Activated CD4-positive, alpha-beta T cell treated with anti-CD3 and anti-CD28 coated beads for 1 hour (primary cell): ENCODE results near the gene PA2G4.
"Not testable (repeated sequence)": the region's sequence is repeated elsewhere in the genome, so short reads cannot be mapped to it uniquely, and the experiment has no call there.

Experiments used
- DNase-seq: peaks from one replicate; pipeline ENCODE4 v3.0.0-alpha.2; 2020

PA2G4 gene

DNA sequence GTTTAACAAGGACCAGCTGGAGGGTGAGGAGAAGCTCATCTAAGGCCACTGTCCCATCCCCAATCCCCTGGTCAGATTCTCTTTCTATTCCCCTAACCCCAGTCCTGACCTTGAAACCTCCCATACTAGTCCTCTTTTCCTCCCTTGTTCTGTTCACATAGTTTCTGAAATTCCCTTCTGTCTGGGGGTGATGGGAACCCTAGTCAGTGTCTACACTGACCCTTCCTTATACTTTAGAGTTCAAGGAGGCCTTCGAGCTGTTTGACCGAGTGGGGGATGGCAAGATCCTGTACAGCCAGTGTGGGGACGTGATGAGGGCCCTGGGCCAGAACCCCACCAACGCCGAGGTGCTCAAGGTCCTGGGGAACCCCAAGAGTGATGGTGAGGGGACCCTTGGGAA is 50.5 kb downstream of the PA2G4 start:
- no peak for DNase-seq

DNA sequence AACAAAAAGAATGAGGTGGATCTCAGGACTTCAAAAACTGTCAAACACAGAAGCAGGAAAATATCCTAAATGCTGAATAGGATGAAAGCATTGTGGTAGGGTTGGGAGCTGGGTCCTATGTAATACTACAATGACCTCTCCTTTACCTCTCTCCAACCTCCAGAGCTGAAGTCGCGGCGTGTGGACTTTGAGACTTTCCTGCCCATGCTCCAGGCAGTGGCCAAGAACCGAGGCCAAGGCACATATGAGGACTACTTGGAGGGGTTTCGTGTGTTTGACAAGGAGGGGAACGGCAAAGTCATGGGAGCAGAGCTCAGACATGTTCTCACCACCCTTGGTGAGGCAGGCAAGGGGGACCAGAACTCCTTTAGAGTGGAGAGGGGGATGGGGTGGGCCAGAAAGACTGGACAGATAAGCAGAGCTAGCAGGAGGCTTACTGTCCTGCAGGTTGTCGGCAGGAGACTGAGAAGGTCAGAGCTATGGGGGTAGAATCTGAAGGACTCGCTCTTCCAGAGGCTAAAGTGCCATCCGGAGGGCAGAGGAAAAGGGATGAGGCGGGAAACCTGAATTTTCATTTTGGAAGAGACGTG is 51.0 kb downstream of the PA2G4 start:
- no peak for DNase-seq

DNA sequence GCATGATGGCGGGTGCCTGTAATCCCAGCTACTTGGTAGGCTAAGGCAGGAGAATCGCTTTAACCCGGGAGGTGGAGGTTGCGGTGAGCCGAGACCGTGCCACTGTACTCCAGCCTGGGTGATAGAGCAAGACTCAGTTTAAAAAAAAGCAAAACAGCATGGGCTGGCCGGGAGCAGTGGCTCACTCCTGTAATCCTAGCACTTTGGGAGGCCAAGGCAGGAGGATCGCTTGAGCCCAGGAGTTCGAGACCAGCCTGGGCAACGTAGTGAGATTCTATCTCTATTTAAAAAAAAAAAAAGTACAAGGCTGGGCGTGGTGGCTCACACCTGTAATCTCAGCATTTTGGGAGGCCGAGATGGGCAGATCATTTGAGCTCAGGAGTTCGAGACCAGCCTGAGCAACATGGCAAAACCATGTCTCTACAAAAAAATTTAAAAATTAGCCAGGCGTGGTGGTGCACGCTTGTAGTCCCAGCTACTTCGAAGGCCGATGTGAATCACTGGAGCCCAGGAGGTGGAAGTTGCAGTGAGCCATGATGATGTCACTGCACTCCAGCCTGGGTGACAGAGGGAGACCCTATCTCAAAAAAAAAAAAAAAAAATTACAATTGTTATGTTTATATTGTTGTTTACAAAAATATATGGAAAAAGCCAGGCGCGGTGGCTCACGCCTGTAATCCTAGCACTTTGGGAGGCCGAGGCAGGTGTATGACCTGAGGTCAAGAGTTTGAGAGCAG is 52.3 kb downstream of the PA2G4 start:
- DNase-seq = not testable (repeated sequence)

DNA sequence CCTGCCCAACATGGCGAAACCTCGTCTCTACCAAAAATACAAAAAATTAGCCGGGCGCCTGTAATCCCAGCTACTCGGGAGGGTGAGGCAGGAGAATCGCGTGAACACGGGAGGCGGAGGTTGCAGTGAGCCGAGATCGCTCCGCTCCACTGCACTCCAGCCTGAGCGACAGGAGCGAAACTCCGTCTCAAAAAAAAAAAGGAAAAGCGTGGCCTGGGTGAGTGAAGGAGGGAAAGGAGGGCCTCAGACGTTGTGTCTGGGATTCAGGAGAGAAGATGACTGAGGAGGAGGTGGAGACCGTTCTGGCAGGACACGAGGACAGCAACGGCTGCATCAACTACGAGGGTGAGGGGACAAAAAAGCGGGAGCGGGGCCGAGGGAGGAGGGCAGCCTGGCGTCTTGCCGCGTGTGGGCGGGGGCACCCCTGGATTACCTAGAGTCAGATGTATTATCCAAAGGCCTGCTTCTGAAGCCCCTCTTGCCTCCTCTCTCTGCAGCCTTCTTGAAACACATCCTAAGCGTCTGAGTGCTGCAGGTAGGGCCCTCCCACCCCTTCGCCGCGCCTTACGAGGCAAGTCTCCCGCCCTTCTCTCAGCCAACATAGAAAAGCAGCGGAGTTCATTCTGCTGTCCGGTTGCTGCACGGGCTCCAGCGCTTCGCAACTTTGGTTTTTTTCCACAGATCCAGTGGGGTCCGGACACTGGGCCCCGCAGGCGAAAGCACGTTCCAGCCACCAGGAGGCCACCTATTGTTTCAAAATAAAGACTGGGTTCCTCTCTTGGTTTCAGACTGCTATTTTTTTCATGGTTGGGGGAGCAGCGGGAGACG is 53.1 kb downstream of the PA2G4 start:
- DNase-seq = peak; percentile 40

DNA sequence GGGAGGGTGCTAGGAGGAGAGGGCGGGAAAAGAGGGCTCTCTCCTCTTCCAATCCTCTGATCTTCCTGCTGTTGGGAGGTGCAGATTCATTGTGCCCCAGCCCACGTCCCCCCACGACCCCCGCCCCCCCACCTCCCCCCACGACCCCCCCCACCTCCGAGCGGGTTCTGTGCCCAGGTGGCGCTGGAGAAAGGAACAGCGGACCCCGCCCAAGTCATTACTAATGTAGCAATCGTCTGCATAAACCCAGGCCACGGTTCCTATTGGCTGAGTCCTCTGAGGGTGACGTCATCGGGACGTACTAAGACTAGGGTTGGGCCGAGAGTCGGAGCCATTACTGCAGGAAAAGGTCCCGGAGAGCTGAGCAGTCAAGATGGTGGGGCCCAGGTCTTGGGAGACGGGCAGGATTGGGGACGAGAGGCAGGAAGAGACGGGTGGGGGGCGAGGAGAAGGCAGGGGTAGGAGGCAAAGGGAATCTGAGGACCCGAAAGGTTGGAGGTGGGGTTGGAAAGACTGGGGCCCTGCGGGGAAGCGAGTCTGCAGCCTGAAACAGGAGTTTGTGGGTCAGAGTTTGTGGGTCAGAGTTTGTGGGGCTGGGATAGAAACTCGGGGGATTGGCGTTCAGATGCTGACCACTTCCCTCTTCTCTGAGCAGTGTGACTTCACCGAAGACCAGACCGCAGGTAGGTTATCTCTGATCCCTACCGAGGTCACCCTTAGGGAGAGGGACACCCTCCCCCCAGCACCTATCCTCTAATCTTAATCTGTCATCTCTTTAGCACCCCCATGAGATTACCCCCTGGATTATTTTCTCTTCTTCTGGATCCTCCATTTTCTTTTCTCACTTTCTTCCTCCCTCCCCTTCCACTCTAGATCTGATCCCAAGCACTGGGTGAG is 53.9 kb downstream of the PA2G4 start, which contains the start of gene MYL6:
Gene MYL6 (plus strand): TSS at position 331 of the 897 bp plus-strand sequence. CDS start 43 bp downstream, at position 374.
- DNase-seq = peak; percentile 84

DNA sequence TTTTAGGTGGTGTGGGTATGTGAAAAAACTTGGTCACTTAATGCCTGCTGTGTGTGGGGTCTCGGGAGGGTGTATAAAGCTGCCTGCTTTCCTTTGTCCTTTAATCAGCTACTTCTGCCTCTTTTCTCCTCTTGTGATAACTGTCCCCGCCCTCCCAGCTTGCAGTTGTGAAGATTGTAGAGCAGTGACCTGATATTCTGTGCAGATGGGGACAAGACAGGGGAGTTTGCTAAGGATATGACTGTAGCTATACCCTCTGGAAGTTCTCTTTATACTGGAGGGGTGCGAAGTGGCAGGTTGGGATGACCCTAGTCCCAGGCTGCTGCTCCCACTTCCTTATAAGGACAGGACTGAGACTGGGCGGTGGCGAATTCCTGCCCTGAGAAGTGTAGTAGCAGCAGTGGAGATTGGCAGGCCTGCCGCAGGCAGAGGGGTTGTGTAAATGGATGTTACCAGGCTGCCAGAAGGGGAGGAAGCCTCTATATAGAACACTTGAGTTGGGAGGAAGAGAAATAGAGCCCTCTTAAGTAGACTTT is 54.6 kb downstream of the PA2G4 start:
- DNase-seq = no peak

DNA sequence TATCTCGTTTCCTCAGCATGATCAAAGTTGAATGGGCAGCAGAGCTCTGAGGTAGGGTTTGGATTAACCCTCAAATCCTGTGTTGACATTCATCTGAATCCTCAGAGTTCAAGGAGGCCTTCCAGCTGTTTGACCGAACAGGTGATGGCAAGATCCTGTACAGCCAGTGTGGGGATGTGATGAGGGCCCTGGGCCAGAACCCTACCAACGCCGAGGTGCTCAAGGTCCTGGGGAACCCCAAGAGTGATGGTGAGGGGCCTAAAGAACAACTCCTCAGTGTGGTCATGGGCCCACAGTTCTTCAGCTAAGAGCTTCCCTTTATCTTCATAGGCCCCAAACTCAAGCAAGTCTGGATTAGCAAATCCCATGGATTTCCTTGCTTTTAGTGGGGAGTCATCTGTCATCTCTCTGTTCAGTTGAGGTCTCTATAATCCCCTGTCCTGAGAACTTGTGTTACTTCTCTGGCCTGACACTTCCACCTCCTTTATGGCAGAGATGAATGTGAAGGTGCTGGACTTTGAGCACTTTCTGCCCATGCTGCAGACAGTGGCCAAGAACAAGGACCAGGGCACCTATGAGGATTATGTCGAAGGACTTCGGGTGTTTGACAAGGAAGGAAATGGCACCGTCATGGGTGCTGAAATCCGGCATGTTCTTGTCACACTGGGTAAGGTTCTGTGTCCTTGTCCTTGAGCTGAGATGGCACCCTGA is 55.3 kb downstream of the PA2G4 start:
- DNase-seq = no peak

DNA sequence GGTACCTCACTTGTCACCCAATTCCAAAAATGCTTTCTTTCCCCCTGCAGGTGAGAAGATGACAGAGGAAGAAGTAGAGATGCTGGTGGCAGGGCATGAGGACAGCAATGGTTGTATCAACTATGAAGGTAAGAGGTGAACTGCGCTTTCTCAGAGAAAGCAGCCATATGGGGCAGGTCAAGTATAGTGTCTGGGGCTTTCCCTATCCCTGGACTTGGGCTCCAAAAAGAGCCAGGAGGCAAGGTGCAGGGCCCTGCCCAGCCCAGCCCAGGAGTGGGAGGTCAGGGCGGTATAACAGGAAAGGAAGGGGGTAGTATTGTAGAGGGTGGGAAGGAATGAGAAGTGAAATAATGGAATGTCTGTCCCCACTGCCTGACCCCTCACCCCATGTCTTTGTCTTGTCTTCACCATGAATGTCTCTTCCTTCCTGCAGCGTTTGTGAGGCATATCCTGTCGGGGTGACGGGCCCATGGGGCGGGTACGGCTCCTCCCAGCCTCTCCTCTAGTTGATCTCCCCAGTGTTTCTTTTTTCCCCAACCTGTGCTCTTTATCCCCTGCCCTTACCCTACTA is 55.9 kb downstream of the PA2G4 start:
- peak; percentile 45 for DNase-seq

DNA sequence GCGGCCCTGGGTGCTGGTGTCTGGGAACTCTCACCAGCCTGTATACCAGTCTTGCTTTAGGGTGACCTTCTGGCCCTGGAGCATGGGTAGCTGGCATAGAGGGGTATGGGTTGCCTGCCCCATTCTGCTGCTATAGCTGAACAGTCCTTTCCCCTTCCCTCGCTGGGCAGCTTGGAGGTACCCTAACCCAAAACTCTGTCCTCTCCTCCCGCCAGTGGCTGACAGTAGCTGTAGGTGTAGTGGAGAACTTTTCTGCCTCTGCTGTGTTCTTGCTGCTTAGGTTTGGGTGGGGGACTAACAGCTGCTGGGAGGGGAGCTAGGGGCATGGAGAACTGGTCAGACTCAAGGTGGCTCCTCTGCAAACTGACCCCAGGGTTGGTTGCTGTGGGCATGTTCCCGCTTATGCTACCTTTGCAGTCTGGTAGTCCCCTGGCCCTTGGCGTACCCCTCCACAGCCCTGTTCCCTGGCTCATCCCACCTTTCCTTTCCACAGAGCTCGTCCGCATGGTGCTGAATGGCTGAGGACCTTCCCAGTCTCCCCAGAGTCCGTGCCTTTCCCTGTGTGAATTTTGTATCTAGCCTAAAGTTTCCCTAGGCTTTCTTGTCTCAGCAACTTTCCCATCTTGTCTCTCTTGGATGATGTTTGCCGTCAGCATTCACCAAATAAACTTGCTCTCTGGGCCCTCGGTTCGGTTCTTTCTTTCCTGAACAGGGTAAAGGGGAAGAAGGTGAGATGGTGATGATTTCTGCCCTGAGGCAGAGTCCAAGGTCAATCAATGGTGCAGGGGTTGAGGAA is 56.7 kb downstream of the PA2G4 start:
- no peak for DNase-seq

DNA sequence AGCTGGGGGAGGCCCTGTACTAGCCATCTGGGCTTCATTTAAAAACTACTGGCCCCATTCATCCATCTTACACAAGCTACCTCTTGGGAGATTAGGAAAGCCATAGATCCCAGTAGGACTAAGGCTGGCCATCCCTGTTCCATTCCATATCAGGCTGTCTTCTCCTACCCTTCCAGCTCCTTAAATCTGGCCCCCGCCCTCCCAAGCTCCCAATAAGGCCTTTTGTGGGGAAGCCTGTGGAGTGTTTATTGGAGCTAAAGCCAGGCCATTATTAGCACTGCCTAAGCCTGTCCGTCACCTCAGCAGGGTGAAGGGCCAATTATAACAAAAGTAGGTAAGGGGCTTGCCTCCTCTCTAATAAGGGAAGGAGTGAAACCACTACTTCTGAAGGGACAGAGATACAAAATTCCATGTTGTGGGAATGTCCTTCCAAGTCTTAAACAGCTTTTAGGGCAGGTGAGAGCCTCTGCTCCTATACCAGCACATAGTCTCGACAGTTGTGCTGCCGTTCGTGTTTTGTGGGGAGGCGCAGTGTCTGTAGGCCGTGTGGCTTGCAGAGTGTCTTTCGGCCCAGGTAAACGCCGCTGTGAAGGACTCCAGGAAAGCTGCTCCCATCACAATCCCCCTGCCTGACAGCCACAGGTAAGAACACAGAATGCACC is 57.5 kb downstream of the PA2G4 start:
- no peak for DNase-seq

DNA sequence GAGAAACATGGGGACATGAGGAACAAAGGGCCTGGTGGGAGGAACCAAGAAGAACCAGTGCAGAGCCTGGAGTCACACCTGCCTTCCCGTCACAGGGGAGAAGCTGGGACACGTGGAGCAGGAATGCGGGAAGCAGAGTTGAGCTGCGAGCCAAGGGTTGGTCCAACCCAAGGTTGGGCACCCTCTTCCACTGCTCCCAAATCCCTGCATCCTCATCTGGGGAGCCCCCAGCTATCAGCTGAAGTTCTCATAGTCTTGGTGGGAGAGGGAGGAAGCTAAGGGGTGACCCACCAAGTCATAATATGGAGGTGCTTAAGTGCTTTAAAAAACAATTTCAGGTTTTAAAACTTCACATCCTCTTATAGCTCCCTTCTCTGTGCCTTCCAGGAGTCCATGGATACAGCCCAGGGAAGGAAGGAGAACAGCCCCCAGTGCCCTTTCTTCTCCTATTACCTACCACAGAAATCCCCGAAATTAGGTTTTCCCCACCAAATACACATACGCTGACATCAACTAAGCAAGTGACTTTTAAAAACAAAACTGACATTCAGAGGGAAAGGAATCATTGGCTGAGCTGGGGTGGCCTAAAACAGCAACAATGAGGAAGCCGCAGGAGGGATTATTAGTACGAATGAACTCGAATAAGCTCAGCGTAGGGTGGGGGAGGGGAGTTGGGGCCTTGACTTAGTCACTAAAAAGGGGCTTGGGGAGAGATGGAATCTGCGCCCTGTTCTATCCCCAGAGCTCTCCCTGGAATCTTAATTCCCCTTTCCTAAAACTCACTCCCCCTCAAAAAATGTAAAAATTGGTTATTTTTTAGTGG is 58.3 kb downstream of the PA2G4 start:
- DNase-seq = no peak
